A673 (cell line): Measurements from ENCODE around the gene WDR17. TPM values are rescaled to one million over a fixed set of nuclear protein-coding genes. Genes with fewer than 3 reads are reported as not detected.

Experiments used
- BruUV-seq: library from RNA; stranded (reverse); fragments of 400-500 nt; replicated peaks from 2 replicates; lab custom pipeline; 2021; lab: Mats Ljungman, UMichigan
- CTCF ChIA-PET: fragments of 300-600 bp; sonication (Branson Sonifier 250); formaldehyde crosslinking; loops from one replicate; lab custom pipeline; 2022; ENCODE audit warnings: antibody characterized with exemption; lab: Charles Lee
- POLR2A ChIA-PET: fragments of 300-600 bp; sonication (Branson Sonifier 250); formaldehyde crosslinking; loops from one replicate; lab custom pipeline; 2022; ENCODE audit warnings: antibody characterized with exemption; ENCODE audit not compliant: low non-redundant PET; lab: Charles Lee
- DNase-seq: peaks from one replicate; pipeline ENCODE4 v3.0.0-alpha.2; 2015; ENCODE audit warnings: low spot score
- H3K27ac ChIP-seq: fragments of 200-600 bp; sonication (generic); 2 replicates; pipeline ENCODE4 v1.5.1; 2016; ENCODE audit warnings: mixed run types, low read depth, mild to moderate bottlenecking, mixed read lengths, antibody characterized with exemption, low read length; ENCODE audit not compliant: poor library complexity, severe bottlenecking
- H3K27me3 ChIP-seq: fragments of 200-600 bp; sonication (generic); replicated peaks from 2 replicates; pipeline ENCODE4 v1.6.1; 2017; ENCODE audit warnings: mixed run types, low read depth, mild to moderate bottlenecking, mixed read lengths, antibody characterized with exemption, low read length; ENCODE audit not compliant: insufficient read depth, poor library complexity
- H3K36me3 ChIP-seq: fragments of 200-600 bp; sonication (generic); 2 replicates; pipeline ENCODE4 v1.6.1; 2016; ENCODE audit warnings: mixed run types, mild to moderate bottlenecking, mixed read lengths, antibody characterized with exemption, low read length; ENCODE audit not compliant: insufficient read depth, poor library complexity, severe bottlenecking
- H3K4me1 ChIP-seq: fragments of 200-600 bp; sonication (generic); 2 replicates; pipeline ENCODE4 v1.6.1; 2017; ENCODE audit warnings: mixed run types, mild to moderate bottlenecking, mixed read lengths, antibody characterized with exemption, low read length; ENCODE audit not compliant: insufficient read depth, poor library complexity, severe bottlenecking
- H3K4me3 ChIP-seq: fragments of 200-600 bp; sonication (generic); 2 replicates; pipeline ENCODE4 v1.5.1; 2016; ENCODE audit warnings: low read depth, mixed run types, mild to moderate bottlenecking, mixed read lengths, low read length; ENCODE audit not compliant: poor library complexity, severe bottlenecking
- H3K9me3 ChIP-seq: fragments of 200-600 bp; sonication (generic); 2 replicates; pipeline ENCODE4 v1.6.1; 2016; ENCODE audit warnings: mixed run types, low read depth, mild to moderate bottlenecking, mixed read lengths, antibody characterized with exemption, low read length; ENCODE audit not compliant: poor library complexity, severe bottlenecking
- EZH2 ChIP-seq: fragments of 200-600 bp; sonication (generic); IDR thresholded peaks from 2 replicates; pipeline ENCODE4 v1.6.1; 2017; ENCODE audit warnings: borderline replicate concordance, low read depth, mild to moderate bottlenecking, mixed read lengths, antibody characterized with exemption, low read length; ENCODE audit not compliant: poor library complexity, severe bottlenecking
- intact Hi-C: fragments of 100-400 bp; cut with micrococcal nuclease; formaldehyde crosslinking; loops from one replicate; pipeline ENCODE4 v1.10.0; 2022; ENCODE audit not compliant: unreplicated experiment
- total RNA-seq: library from RNA; stranded (reverse); gene quantifications from 2 replicates; pipeline ENCODE4 v1.2.3, GENCODE V29; 2021
- TF ChIP-seq, protein P1 (sequence below): fragments of 300-800, 200-600 bp; sonication (generic); conservative IDR thresholded peaks from 2 replicates; pipeline ENCODE4 v1.5.1; 2017; ENCODE audit warnings: low read depth, mild to moderate bottlenecking, antibody characterized with exemption, low read length, moderate library complexity, mixed read lengths

The WDR17 gene
- total RNA-seq, 1 experiment from 2014 or later, result 6.9 TPM

DNA sequence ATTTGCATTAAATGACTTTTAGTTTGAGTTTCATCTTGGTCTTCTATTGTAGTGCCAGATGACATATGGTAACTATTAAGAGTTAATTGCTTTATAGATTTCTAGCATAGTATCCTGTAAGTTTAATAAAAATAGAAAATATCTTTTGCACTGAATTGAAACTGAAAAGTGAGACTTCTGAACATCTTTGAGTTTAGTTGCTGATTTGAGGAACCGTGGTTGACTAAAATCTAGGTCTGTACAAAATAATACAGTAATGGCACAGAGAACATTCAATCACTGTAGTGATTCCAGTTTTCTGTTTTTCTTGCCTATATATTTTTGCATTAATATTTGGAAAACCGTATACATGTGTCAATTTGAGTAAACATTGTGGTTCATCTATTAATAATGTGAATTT is 69.0 kb downstream of the WDR17 start:
- H3K27me3 ChIP-seq, result no peaks in the 10 kb centered on the region

DNA sequence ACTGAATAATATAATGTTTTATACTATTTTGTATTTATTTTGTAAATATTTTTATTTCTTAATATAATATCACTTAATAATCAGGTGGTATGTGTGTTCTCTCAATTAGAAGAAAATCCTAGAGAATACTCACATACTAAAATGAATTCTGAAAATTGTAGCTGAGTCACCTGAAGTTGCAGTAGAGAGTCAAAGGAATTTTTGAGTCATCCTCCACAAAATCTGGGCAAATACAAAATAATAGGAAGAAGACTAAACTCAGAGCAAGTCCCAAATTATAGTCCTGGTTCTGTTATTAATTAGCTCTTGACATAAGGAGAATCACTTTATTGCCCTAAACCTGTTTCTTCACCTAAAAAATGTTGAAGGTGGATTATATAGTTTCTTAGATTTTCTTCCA is 72.0 kb downstream of the WDR17 start:
- Histone ChIP-seq H3K27me3 (no peaks in the 10 kb centered on the region), H3K4me3 (no peak overlapping the region), H3K27ac (no peak overlapping the region), H3K36me3 (no peaks in the 10 kb centered on the region), H3K4me1 (no peaks in the 10 kb centered on the region), H3K9me3 (no peaks in the 10 kb centered on the region)
- intact Hi-C loops, result no loop called here
- DNase-seq, result no peak
- TF ChIP-seq, protein P1, sequence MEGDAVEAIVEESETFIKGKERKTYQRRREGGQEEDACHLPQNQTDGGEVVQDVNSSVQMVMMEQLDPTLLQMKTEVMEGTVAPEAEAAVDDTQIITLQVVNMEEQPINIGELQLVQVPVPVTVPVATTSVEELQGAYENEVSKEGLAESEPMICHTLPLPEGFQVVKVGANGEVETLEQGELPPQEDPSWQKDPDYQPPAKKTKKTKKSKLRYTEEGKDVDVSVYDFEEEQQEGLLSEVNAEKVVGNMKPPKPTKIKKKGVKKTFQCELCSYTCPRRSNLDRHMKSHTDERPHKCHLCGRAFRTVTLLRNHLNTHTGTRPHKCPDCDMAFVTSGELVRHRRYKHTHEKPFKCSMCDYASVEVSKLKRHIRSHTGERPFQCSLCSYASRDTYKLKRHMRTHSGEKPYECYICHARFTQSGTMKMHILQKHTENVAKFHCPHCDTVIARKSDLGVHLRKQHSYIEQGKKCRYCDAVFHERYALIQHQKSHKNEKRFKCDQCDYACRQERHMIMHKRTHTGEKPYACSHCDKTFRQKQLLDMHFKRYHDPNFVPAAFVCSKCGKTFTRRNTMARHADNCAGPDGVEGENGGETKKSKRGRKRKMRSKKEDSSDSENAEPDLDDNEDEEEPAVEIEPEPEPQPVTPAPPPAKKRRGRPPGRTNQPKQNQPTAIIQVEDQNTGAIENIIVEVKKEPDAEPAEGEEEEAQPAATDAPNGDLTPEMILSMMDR, result no peak
- no peak for TF ChIP-seq EZH2
- CTCF ChIA-PET, result no interaction called here
- POLR2A ChIA-PET, result no interaction called here
- no TSS peak for BruUV-seq

More for the DNA sequence above, 69.0 kb downstream of the WDR17 start:
- CTCF ChIA-PET, result no interaction called here
- POLR2A ChIA-PET, result no interaction called here
- intact Hi-C loops, result no loop called here
- no TSS peak for BruUV-seq
- Histone ChIP-seq H3K36me3 (no peaks in the 10 kb centered on the region), H3K27ac (no peak overlapping the region), H3K4me3 (no peak overlapping the region), H3K9me3 (no peaks in the 10 kb centered on the region), H3K4me1 (no peaks in the 10 kb centered on the region)
- DNase-seq, result no peak
- TF ChIP-seq, protein P1, result no peak
- no peak for TF ChIP-seq EZH2

DNA sequence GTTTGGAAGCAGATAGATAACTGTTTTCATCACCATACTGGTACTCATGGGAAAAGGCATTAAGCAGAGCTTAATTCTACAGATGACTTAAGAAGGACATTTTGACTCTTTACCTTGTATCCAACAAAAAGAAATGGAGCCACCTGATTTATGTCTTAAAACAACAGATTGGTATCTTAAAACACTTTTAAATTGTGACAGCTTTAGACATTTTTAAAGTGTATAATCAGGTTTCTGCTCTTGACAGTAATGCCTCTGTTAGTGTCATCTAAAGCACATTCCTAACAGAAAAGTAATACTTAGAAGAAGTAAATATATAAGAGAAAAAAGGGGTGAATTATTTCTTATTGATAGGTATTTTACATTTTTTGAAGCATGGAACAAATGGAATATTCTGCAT is 73.9 kb downstream of the WDR17 start:
- Histone ChIP-seq H3K36me3 (no peaks in the 10 kb centered on the region), H3K27me3 (no peaks in the 10 kb centered on the region), H3K4me3 (no peak overlapping the region), H3K9me3 (no peaks in the 10 kb centered on the region), H3K4me1 (no peaks in the 10 kb centered on the region), H3K27ac (no peak overlapping the region)
- CTCF ChIA-PET, result no interaction called here
- intact Hi-C loops, result no loop called here
- DNase-seq, result no peak
- TF ChIP-seq, protein P1, result no peak
- TF ChIP-seq EZH2, result no peak
- BruUV-seq, result no TSS peak
- POLR2A ChIA-PET, result no interaction called here
